Gastrocnemius medialis (tissue), 4 donors: ENCODE results near the gene CCDC63. TPM values are rescaled to one million over a fixed set of nuclear protein-coding genes. Genes with fewer than 3 reads are reported as not detected.
A peak's percentile ranks its signal among the peaks of the same experiment; 100 is the strongest.

ENCODE experiments used
- ATAC-seq, 2 donors: fragments of 150-250 bp; one replicate each; pipeline ENCODE4 v1.9.1; 2016
- DNase-seq, 2 donors: peaks; one replicate each; pipeline ENCODE4 v3.0.0-alpha.2; 2019
- H3K27ac ChIP-seq, 4 donors: fragments of 200-600 bp; sonication (generic); 1 replicate in 1 of 4; 2 replicates in 3 of 4; pipeline ENCODE4 v1.5.1; 2016 to 2018; ENCODE audit warnings: mild to moderate bottlenecking in 2 of 4, moderate library complexity in 1 of 4
- H3K27me3 ChIP-seq, 3 donors: fragments of 200-600 bp; sonication (generic) in 2 of 3; 1 replicate in 1 of 3; 2 replicates in 2 of 3; pipeline versions ENCODE4 v1.5.1 to v1.6.0; 2016 to 2019; ENCODE audit warnings: mild to moderate bottlenecking in 1 of 3, moderate library complexity in 1 of 3
- H3K36me3 ChIP-seq, 2 donors: fragments of 200-600 bp; sonication (generic) in 1 of 2; one replicate each; pipeline ENCODE4 v1.5.1; 2017 to 2018
- H3K4me1 ChIP-seq, 2 donors: fragments of 200-600 bp; sonication (generic) in 1 of 2; one replicate each; pipeline ENCODE4 v1.5.1; 2016 to 2017; ENCODE audit warnings: mild to moderate bottlenecking in 2 of 2
- H3K4me3 ChIP-seq, 4 donors: fragments of 200-600 bp; sonication (generic) in 3 of 4; 1 replicate in 1 of 4; 2 replicates in 3 of 4; pipeline ENCODE4 v1.5.1; 2016 to 2019; ENCODE audit warnings: mild to moderate bottlenecking in 2 of 4
- H3K9me3 ChIP-seq, 3 donors: fragments of 200-600 bp; sonication (generic) in 2 of 3; 1 replicate in 1 of 3; 2 replicates in 2 of 3; pipeline ENCODE4 v1.5.1; 2016 to 2019
- CTCF ChIP-seq, 5 experiments: fragments of 450-650 bp in 3 of 5; fragments of 200-600 bp in 2 of 5; sonication (generic) in 2 of 5; IDR thresholded peaks in 4 of 5; conservative IDR thresholded peaks in 1 of 5; 1 replicate in 4 of 5; 2 replicates in 1 of 5; pipeline ENCODE4 v1.5.1; 2016 to 2019; ENCODE audit warnings: antibody characterized with exemption in 5 of 5, mild to moderate bottlenecking in 3 of 5, moderate library complexity in 3 of 5
- POLR2A ChIP-seq, 2 donors: fragments of 450-650 bp; IDR thresholded peaks; one replicate each; pipeline ENCODE4 v1.6.1; 2017; ENCODE audit warnings: antibody characterized with exemption in 2 of 2, mild to moderate bottlenecking in 2 of 2, moderate library complexity in 2 of 2
- in situ Hi-C, 4 donors: fragments of 200-750 bp; cut with MboI; loops; one replicate each; pipeline versions ENCODE4 v1.15.0 to v1.8.0; 2017; ENCODE audit warnings: low sequenced_read_pairs in 4 of 4
- intact Hi-C: fragments of 100-400 bp; cut with DNase I; formaldehyde crosslinking; loops from one replicate; pipeline ENCODE4 v1.15.1; 2023; ENCODE audit warnings: low total_unique reads
- total RNA-seq, 4 donors: library from RNA; depleted of rRNA; stranded (reverse); fragments of >200 nt; gene quantifications; one replicate each; pipeline versions ENCODE4 v1.1.0 to v1.2.3, GENCODE V29; 2016

CCDC63 gene
- total RNA-seq, 4 donors from 2014 or later = not detected

- DNase-seq (no peak), ATAC-seq (no peak)
- Histone ChIP-seq H3K4me1 (peaks cover 4 to 28% of the 10 kb centered on the region in 2 donors), H3K9me3 (no peaks in the 10 kb centered on the region), H3K27me3 (no peaks in the 10 kb centered on the region), H3K27ac (peak overlapping the region; percentile 17 to 86 (median 72)), H3K4me3 (no peak overlapping the region), H3K36me3 (no peaks in the 10 kb centered on the region)
- intact Hi-C loops = no loop called here
- in situ Hi-C loops = no loop called here
- TF ChIP-seq CTCF (IDR thresholded peaks at IDR 0.05 in 4 of 5, conservative IDR thresholded peaks at IDR 0.05 in 1 of 5) (no peak), POLR2A (IDR thresholded peaks at IDR 0.05) (no peak)
Observed at GRCh38 chr12:110917961-110918360, 71.2 kb downstream of the CCDC63 start.

- H3K9me3 ChIP-seq = no peaks in the 10 kb centered on the region
- DNase-seq (no peak), ATAC-seq (peak in 1 of 2 donors; percentile 5)
- in situ Hi-C loops = no loop called here
- no peaks in the 10 kb centered on the region for H3K36me3 ChIP-seq
- peak overlapping the region; percentile 70 to 86 (median 74) for H3K27ac ChIP-seq
- intact Hi-C loops = loop anchor here (1.0 kb wide), 1 partner anchor 15 kb away; no protein-coding TSS in a partner anchor
- H3K4me3 ChIP-seq = peak overlapping the region in 2 of 4 donors; percentile 10 to 23
- H3K27me3 ChIP-seq = no peaks in the 10 kb centered on the region
- H3K4me1 ChIP-seq = peaks cover 4 to 28% of the 10 kb centered on the region in 2 donors
- TF ChIP-seq POLR2A (IDR thresholded peaks at IDR 0.05) (no peak), CTCF (IDR thresholded peaks at IDR 0.05 in 4 of 5, conservative IDR thresholded peaks at IDR 0.05 in 1 of 5) (no peak)
Observed at GRCh38 chr12:110919720-110920119, 72.9 kb downstream of the CCDC63 start.

- no peaks in the 10 kb centered on the region for H3K36me3 ChIP-seq
- in situ Hi-C loops = no loop called here
- H3K27me3 ChIP-seq = no peaks in the 10 kb centered on the region
- H3K4me1 ChIP-seq = peaks cover 4 to 28% of the 10 kb centered on the region in 2 donors
- no peaks in the 10 kb centered on the region for H3K9me3 ChIP-seq
- DNase-seq = peak in 1 of 2 donors; percentile 71
- intact Hi-C loops = loop anchor here (1.0 kb wide), 1 partner anchor 14 kb away; no protein-coding TSS in a partner anchor
- H3K27ac ChIP-seq = peak within 1 kb of the TSS; percentile 70 to 86 (median 74)
- TF ChIP-seq POLR2A (IDR thresholded peaks at IDR 0.05) (no peak), CTCF (IDR thresholded peaks at IDR 0.05 in 4 of 5, conservative IDR thresholded peaks at IDR 0.05 in 1 of 5) (no peak)
- peak within 1 kb of the TSS in 2 of 4 donors; percentile 10 to 23 for H3K4me3 ChIP-seq
- ATAC-seq = peak; percentile 42 to 76
Observed at GRCh38 chr12:110920324-110920910, 73.6 kb downstream of the CCDC63 start, which contains the start of gene MYL2. TSS of gene MYL2 (minus strand) at chr12:110920579. CDS start at chr12:110920529, 50 bp downstream.

- H3K4me3 ChIP-seq = no peak overlapping the region
- no peaks in the 10 kb centered on the region for H3K9me3 ChIP-seq
Observed at GRCh38 chr12:110921262-110921661, 74.5 kb downstream of the CCDC63 start.

More at GRCh38 chr12:110921262-110921661, 74.5 kb downstream of the CCDC63 start:
- H3K27me3 ChIP-seq = no peaks in the 10 kb centered on the region
- H3K36me3 ChIP-seq = no peaks in the 10 kb centered on the region
- no peak for TF ChIP-seq POLR2A (IDR thresholded peaks at IDR 0.05)
- no peak for TF ChIP-seq CTCF (IDR thresholded peaks at IDR 0.05 in 4 of 5, conservative IDR thresholded peaks at IDR 0.05 in 1 of 5)
- DNase-seq = no peak
- peaks cover 4 to 28% of the 10 kb centered on the region in 2 donors for H3K4me1 ChIP-seq
- peak overlapping the region; percentile 70 to 86 (median 74) for H3K27ac ChIP-seq
- ATAC-seq = peak; percentile 12 to 55
- intact Hi-C loops = no loop called here
- in situ Hi-C loops = no loop called here
